ENCODE results near the gene LIPG. TPM values are rescaled to one million over a fixed set of nuclear protein-coding genes. Genes with fewer than 3 reads are reported as not detected.

LIPG gene
- polyA plus RNA-seq, 1 donor (not counting 4 experiments of a cell fraction or from before 2014, with no cell fraction given), result 241 TPM

DNA sequence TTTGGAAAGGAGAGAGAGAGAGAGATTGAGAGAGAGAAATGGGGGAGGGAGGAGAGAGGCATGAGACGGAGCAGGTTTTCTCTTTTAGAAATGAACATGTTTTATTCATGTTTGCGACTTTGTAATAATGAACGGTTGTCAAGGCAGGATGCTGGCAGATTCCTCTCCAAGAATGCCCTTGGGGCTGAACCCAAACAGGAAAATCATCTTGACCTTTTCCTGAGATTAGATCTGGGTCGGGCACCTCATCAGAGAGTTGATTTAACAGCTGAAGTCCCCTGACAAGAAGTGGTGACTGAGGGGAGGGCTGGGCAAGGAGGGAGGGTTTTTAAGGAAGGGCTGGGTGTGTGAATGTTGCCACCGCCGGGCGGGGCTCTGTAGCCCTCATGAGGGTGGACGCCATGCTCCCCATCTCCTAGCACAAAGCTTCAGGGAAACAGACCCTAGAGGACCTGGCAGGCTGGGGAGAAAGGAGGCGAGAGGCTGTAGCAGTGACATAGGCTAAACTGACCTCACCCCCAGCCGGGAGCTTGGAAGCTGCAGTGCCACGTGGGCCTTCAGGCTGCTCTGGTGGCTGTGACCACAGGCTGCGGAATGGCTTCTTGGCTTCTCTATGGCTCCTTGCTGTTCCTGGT lies 60.0 kb downstream of the LIPG start:
- Histone ChIP-seq H3K27ac (ENCODE audit: control insufficient read depth, insufficient read depth, low read length) (peak overlapping the region; percentile 30), H3K9me1 (ENCODE audit: control insufficient read depth, extremely low read depth, insufficient read depth, low read length) (no peaks in the 10 kb centered on the region), H3K9me3 (ENCODE audit: control insufficient read depth, low read depth, low read length) (no peaks in the 10 kb centered on the region), H3K4me3 (ENCODE audit: control insufficient read depth in 2 of 3, extremely low read depth in 1 of 3, insufficient read depth in 2 of 3, low read depth in 1 of 3, low read length in 3 of 3) (no peak overlapping the region), H3K79me2 (ENCODE audit: control insufficient read depth, insufficient read depth, low read length) (no peaks in the 10 kb centered on the region), H3K4me2 (ENCODE audit: control insufficient read depth, extremely low read depth, insufficient read depth, low read depth, low read length) (peak overlapping the region; percentile 18), H3K36me3 (ENCODE audit: control insufficient read depth in 2 of 2, extremely low read depth in 1 of 2, insufficient read depth in 2 of 2, low read length in 2 of 2) (no peaks in the 10 kb centered on the region), H4K20me1 (ENCODE audit: control insufficient read depth, extremely low read depth, insufficient read depth, low read length) (no peaks in the 10 kb centered on the region), H3K9ac (ENCODE audit: control insufficient read depth, extremely low read depth, insufficient read depth, low read length) (no peak overlapping the region), H3K4me1 (ENCODE audit: control insufficient read depth, extremely low read depth, insufficient read depth, low read length) (peaks cover 42% of the 10 kb centered on the region), H3K27me3 (ENCODE audit: control insufficient read depth, extremely low read depth, insufficient read depth, low read length) (no peaks in the 10 kb centered on the region), H2AFZ (ENCODE audit: control insufficient read depth, low read length) (peak overlapping the region; percentile 53)
- no peak for TF ChIP-seq CTCF (optimal IDR thresholded peaks at IDR 0.05 in 1 of 3, IDR thresholded peaks at IDR 0.05 in 1 of 3, conservative IDR thresholded peaks at IDR 0.05 in 1 of 3; ENCODE audit: extremely low read depth in 1 of 3, insufficient read depth in 2 of 3, low read length in 3 of 3)
- no peak for TF ChIP-seq EZH2 (IDR thresholded peaks at IDR 0.05; ENCODE audit: low read length)
- FAIRE-seq (peak; percentile 64), DNase-seq (ENCODE audit: low read depth, low spot score) (no peak)
- dilution Hi-C loops (cut with MboI; ENCODE audit: extremely low pct_ligation_motif_present, low sequenced_read_pairs), result no loop called here

DNA sequence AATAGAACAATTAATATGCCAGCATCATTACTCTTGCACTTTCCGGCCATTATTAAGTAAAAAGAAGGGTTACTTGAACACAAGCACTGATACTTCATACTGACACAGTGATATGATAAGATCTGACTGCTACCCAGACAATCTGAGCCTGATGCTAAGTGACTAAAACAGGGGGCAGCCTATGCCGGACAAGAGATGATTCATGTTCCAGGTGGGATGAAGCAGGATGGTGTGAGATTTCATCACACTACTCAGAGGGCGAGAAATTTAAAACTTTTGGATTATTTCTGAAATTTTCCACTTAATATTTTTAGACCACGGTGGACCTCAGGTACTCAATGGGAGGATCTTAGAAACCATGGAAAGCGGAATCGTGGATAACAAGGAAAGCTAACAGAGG lies 61.7 kb downstream of the LIPG start:
- H3K27ac ChIP-seq (ENCODE audit: control insufficient read depth, insufficient read depth, low read length), result no peak overlapping the region
- TF ChIP-seq EZH2 (IDR thresholded peaks at IDR 0.05; ENCODE audit: low read length), result no peak
- TF ChIP-seq CTCF (optimal IDR thresholded peaks at IDR 0.05 in 1 of 3, IDR thresholded peaks at IDR 0.05 in 1 of 3, conservative IDR thresholded peaks at IDR 0.05 in 1 of 3; ENCODE audit: extremely low read depth in 1 of 3, insufficient read depth in 2 of 3, low read length in 3 of 3), result no peak
- no peak overlapping the region for H3K4me2 ChIP-seq (ENCODE audit: control insufficient read depth, extremely low read depth, insufficient read depth, low read depth, low read length)
- no peak overlapping the region for H3K9ac ChIP-seq (ENCODE audit: control insufficient read depth, extremely low read depth, insufficient read depth, low read length)
- no peaks in the 10 kb centered on the region for H3K27me3 ChIP-seq (ENCODE audit: control insufficient read depth, extremely low read depth, insufficient read depth, low read length)
- dilution Hi-C loops (cut with MboI; ENCODE audit: extremely low pct_ligation_motif_present, low sequenced_read_pairs), result no loop called here
- H3K36me3 ChIP-seq (ENCODE audit: control insufficient read depth in 2 of 2, extremely low read depth in 1 of 2, insufficient read depth in 2 of 2, low read length in 2 of 2), result no peaks in the 10 kb centered on the region
- H3K4me1 ChIP-seq (ENCODE audit: control insufficient read depth, extremely low read depth, insufficient read depth, low read length), result peaks cover 35% of the 10 kb centered on the region
- no peak for DNase-seq (ENCODE audit: low read depth, low spot score)
- no peaks in the 10 kb centered on the region for H3K79me2 ChIP-seq (ENCODE audit: control insufficient read depth, insufficient read depth, low read length)
- no peaks in the 10 kb centered on the region for H3K9me1 ChIP-seq (ENCODE audit: control insufficient read depth, extremely low read depth, insufficient read depth, low read length)
- H3K4me3 ChIP-seq (ENCODE audit: control insufficient read depth in 2 of 3, extremely low read depth in 1 of 3, insufficient read depth in 2 of 3, low read depth in 1 of 3, low read length in 3 of 3), result no peak overlapping the region
- FAIRE-seq, result no peak
- no peaks in the 10 kb centered on the region for H4K20me1 ChIP-seq (ENCODE audit: control insufficient read depth, extremely low read depth, insufficient read depth, low read length)
- no peaks in the 10 kb centered on the region for H3K9me3 ChIP-seq (ENCODE audit: control insufficient read depth, low read depth, low read length)
- H2AFZ ChIP-seq (ENCODE audit: control insufficient read depth, low read length), result no peak overlapping the region

All from keratinocyte (primary cell).